Measurements from ENCODE around the gene TUBE1. TPM values are rescaled to one million over a fixed set of nuclear protein-coding genes. Genes with fewer than 3 reads are reported as not detected.

TUBE1 gene, protein sequence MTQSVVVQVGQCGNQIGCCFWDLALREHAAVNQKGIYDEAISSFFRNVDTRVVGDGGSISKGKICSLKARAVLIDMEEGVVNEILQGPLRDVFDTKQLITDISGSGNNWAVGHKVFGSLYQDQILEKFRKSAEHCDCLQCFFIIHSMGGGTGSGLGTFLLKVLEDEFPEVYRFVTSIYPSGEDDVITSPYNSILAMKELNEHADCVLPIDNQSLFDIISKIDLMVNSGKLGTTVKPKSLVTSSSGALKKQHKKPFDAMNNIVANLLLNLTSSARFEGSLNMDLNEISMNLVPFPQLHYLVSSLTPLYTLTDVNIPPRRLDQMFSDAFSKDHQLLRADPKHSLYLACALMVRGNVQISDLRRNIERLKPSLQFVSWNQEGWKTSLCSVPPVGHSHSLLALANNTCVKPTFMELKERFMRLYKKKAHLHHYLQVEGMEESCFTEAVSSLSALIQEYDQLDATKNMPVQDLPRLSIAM
- total RNA-seq (14.0 and 15.8 TPM in 2 replicates), polyA plus RNA-seq (5.3 and 6.7 TPM in 2 replicates), polyA minus RNA-seq (7.3 and 11.0 TPM in 2 replicates), Bru-seq, nascent RNA (percentile 77 among the genes with signal in this experiment), BruChase-seq, experiment 1, labeled RNA remaining after a 6-hour chase (percentile 70 among the genes with signal in this experiment), BruChase-seq, experiment 2, labeled RNA remaining after a 2-hour chase (percentile 91 among the genes with signal in this experiment)
- 6.7 and 7.1 TPM in 2 replicates for polyA plus RNA-seq (2011; cell fraction: cytosol; rRNA removed)
- polyA plus RNA-seq (2011; cell fraction: nucleus; rRNA removed), result 30.6 and 33.7 TPM in 2 replicates
- 11.0 and 16.9 TPM in 2 replicates for polyA plus RNA-seq (2012)
- 6.3 TPM for polyA minus RNA-seq (2011; cell fraction: cytosol; rRNA and poly(A)+ RNA removed)
- polyA minus RNA-seq (2011; cell fraction: nucleus; rRNA and poly(A)+ RNA removed), result 36.4 and 40.0 TPM in 2 replicates
- long read RNA-seq, transcript TUBE1-202 (12 exons, 2,142 nt), result major isoform, 18 of 48 reads
- long read RNA-seq, partial matches to known transcripts, result 15 of 48 reads
- long read RNA-seq, other reads (novel, unspliced or antisense), result 11 of 48 reads

DNA sequence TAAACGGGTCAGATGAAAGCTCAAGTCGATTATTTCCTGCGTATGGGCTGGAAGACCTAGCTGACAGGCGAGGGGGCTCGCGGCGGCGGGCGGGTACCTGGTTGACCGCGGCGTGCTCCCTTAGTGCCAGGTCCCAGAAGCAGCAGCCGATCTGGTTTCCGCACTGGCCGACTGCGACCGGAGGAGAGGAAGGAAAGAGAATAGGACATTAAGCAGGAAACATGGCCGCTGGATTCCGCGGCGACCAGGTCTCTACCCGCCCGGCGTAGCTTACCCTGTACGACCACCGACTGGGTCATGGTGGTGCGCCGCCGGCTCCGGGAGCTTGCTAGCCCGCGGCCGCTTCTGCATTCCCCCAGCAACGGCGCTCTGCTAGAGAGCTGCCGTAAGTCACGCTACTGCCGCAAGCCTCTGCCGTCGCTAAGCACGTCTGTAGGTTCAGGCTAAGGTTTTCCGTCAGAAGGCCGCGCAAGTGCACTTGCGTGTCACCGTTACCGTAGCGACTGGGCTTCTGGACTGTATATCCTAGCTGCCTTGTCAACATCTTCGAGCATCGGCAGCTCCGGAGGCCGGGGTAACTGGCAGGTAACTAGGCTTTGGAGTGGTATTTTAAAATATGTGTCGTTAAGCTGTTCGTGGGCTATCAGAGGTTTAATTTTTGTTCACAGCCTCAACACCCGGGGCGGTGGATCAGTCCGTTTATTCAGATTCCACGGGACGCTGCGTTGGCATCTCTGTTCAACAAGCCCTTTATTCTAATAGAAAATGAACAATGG, at the start of gene TUBE1, which contains the start of gene FAM229B:
Gene TUBE1, minus strand, starts transcription at position 347 of the 776 bp plus-strand sequence. Its CDS starts 48 bp downstream, at position 299.
Gene FAM229B, plus strand, starts transcription at position 456 of the 776 bp plus-strand sequence. CDS start 11,693 bp downstream, outside the sequence.
- Histone ChIP-seq H3K4me1 (ENCODE audit: control insufficient read depth, extremely low read depth, insufficient read depth, low read length) (peaks cover 8% of the 10 kb centered on the region), H3K4me3 (replicated peaks in 1 of 3; ENCODE audit: insufficient read depth in 1 of 3, low read depth in 1 of 3, low read length in 3 of 3) (peak within 1 kb of the TSS; percentile 78 to 97 (median 78)), H3K9me1 (replicated peaks; ENCODE audit: control insufficient read depth, extremely low read depth, insufficient read depth, low read length) (no peaks in the 10 kb centered on the region), H3K27me3 (ENCODE audit: control insufficient read depth in 2 of 2, insufficient read depth in 2 of 2, low read length in 2 of 2) (no peaks in the 10 kb centered on the region), H3K27ac (ENCODE audit: insufficient read depth, low read depth, low read length) (peak within 1 kb of the TSS; percentile 49), H3K79me2 (ENCODE audit: control insufficient read depth, insufficient read depth, low read length) (peaks cover 1% of the 10 kb centered on the region), H3K36me3 (ENCODE audit: control insufficient read depth in 2 of 2, extremely low read depth in 1 of 2, insufficient read depth in 2 of 2, low read length in 2 of 2) (no peaks in the 10 kb centered on the region), H3K9me3 (replicated peaks; ENCODE audit: control insufficient read depth, insufficient read depth, low read length) (no peaks in the 10 kb centered on the region), H3K4me2 (ENCODE audit: insufficient read depth, low read length) (peak within 1 kb of the TSS; percentile 96), H2AFZ (ENCODE audit: low read depth, low read length) (peak within 1 kb of the TSS; percentile 94), H3K9ac (replicated peaks; ENCODE audit: extremely low read depth, insufficient read depth, low read length) (peak within 1 kb of the TSS; percentile 79), H4K20me1 (replicated peaks; ENCODE audit: control insufficient read depth, extremely low read depth, insufficient read depth, low read length) (no peaks in the 10 kb centered on the region)
- FAIRE-seq (peak; percentile 97), DNase-seq (ENCODE audit: low read depth, low spot score) (peak; percentile 97)
- BruUV-seq (replicated peaks), result no TSS peak
- dilution Hi-C loops (cut with MboI; ENCODE audit: extremely low pct_ligation_motif_present, low sequenced_read_pairs) (no loop called here), intact Hi-C loops (cut with micrococcal nuclease) (loop anchor here (1.0 to 5.0 kb wide), 2 partner anchors 243 to 285 kb away; no protein-coding TSS in a partner anchor)
- ChIA-PET POLR2A (no interaction called here), CTCF (interaction anchor here (0.7 to 2.3 kb wide), 11 partner anchors 11 to 1849 kb away, joined by 3 to 12 read pairs (median 3); no protein-coding TSS in a partner anchor)
- TF ChIP-seq, protein P1, sequence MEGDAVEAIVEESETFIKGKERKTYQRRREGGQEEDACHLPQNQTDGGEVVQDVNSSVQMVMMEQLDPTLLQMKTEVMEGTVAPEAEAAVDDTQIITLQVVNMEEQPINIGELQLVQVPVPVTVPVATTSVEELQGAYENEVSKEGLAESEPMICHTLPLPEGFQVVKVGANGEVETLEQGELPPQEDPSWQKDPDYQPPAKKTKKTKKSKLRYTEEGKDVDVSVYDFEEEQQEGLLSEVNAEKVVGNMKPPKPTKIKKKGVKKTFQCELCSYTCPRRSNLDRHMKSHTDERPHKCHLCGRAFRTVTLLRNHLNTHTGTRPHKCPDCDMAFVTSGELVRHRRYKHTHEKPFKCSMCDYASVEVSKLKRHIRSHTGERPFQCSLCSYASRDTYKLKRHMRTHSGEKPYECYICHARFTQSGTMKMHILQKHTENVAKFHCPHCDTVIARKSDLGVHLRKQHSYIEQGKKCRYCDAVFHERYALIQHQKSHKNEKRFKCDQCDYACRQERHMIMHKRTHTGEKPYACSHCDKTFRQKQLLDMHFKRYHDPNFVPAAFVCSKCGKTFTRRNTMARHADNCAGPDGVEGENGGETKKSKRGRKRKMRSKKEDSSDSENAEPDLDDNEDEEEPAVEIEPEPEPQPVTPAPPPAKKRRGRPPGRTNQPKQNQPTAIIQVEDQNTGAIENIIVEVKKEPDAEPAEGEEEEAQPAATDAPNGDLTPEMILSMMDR (IDR thresholded peaks at IDR 0.05; ENCODE audit: extremely low read depth in 1 of 2, insufficient read depth in 1 of 2, low read depth in 1 of 2, low read length in 2 of 2), result no peak
- TF ChIP-seq JUN (IDR thresholded peaks at IDR 0.05; ENCODE audit: borderline replicate concordance, insufficient read depth, insufficient read length, low read depth) (no peak), GATA2 (IDR thresholded peaks at IDR 0.05; ENCODE audit: insufficient read depth, insufficient read length, low read depth, low read length) (no peak), EZH2 (IDR thresholded peaks at IDR 0.05; ENCODE audit: borderline replicate concordance, low read depth, low read length, severe bottlenecking) (no peak), POLR2AphosphoS5 (IDR thresholded peaks at IDR 0.05; ENCODE audit: insufficient read depth, low read depth, low read length) (peak; percentile 79), POLR2A (IDR thresholded peaks at IDR 0.05; ENCODE audit: low read depth, low read length) (peak; percentile 90), MYC (IDR thresholded peaks at IDR 0.05; ENCODE audit: low read depth, low read length) (no peak), FOS (IDR thresholded peaks at IDR 0.05; ENCODE audit: borderline replicate concordance, insufficient read depth, low read length) (no peak)
- TF ChIP-seq, protein P2, sequence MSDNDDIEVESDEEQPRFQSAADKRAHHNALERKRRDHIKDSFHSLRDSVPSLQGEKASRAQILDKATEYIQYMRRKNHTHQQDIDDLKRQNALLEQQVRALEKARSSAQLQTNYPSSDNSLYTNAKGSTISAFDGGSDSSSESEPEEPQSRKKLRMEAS (IDR thresholded peaks at IDR 0.05; ENCODE audit: insufficient read depth, insufficient read length), result no peak

All from endothelial cell of umbilical vein (primary cell).